GM12864 (cell line): Measurements from ENCODE around the gene ZNF805.

ENCODE experiments used
- DNase-seq: peaks from one replicate; pipeline ENCODE4 v3.0.0-alpha.2; 2011; ENCODE audit warnings: low read depth
- H3K4me3 ChIP-seq: 2 replicates; pipeline ENCODE4 v1.5.1; 2011; ENCODE audit warnings: mild to moderate bottlenecking, low read depth, low read length, control low read depth
- TF ChIP-seq, protein P1 (sequence below): IDR thresholded peaks from 2 replicates; pipeline ENCODE4 v1.5.1; 2011; ENCODE audit warnings: low read depth, mild to moderate bottlenecking, moderate library complexity, low read length, control low read depth, inconsistent platforms; ENCODE audit errors: missing control alignments

The ZNF805 gene

DNA sequence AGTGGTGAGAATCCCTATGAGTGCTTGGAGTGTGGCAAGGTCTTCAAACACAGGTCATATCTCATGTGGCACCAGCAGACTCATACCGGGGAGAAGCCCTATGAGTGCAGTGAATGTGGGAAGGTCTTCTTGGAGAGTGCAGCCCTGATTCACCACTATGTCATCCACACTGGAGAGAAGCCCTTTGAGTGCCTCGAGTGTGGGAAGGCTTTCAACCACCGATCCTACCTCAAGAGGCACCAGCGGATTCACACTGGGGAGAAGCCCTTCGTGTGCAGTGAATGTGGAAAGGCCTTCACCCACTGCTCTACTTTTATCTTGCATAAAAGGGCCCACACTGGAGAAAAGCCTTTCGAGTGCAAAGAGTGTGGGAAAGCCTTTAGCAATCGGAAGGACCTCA is 28.3 kb upstream of the ZNF805 start:
- no peak for DNase-seq
- H3K4me3 ChIP-seq: no peak overlapping the region
- TF ChIP-seq, protein P1, sequence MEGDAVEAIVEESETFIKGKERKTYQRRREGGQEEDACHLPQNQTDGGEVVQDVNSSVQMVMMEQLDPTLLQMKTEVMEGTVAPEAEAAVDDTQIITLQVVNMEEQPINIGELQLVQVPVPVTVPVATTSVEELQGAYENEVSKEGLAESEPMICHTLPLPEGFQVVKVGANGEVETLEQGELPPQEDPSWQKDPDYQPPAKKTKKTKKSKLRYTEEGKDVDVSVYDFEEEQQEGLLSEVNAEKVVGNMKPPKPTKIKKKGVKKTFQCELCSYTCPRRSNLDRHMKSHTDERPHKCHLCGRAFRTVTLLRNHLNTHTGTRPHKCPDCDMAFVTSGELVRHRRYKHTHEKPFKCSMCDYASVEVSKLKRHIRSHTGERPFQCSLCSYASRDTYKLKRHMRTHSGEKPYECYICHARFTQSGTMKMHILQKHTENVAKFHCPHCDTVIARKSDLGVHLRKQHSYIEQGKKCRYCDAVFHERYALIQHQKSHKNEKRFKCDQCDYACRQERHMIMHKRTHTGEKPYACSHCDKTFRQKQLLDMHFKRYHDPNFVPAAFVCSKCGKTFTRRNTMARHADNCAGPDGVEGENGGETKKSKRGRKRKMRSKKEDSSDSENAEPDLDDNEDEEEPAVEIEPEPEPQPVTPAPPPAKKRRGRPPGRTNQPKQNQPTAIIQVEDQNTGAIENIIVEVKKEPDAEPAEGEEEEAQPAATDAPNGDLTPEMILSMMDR: no peak

DNA sequence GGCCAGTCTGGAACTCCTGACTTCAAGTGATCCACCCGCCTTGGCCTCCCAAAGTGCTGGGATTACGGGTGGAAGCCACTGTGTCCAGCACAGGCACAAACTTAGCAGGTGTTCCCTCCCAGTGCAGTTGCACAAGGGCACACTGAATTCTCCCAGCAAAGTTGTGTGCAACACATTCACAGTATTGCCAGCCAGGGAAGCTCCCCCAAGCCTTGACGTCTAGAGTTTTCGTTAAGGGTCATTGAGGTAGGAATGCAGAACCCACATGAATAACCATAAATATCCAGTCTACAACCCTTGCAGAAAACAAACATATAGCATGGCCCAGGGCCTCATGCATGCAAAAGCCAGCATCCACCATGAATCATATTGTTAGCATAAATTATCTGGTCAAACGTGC is 12.9 kb upstream of the ZNF805 start:
- no peak for DNase-seq
- no peak overlapping the region for H3K4me3 ChIP-seq
- TF ChIP-seq, protein P1: no peak

DNA sequence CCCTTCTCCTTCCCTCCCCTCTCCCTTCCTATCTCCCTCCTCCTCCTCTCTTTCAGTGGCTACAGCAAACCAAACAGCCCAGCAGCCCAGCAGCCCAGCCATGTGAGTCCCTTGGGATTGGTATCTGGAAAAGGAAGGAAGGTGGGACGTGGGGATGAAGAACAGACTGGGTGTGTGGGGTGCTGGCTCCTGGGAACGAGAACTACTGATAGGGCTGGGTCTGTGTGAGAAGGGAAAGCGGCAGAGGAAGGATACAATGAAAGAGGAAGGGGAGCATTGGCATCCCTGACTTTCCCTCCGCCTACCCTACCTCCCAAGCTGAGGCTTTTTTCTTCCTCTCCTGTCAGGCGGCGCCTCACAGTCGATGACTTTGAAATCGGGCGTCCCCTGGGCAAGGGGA is 8.7 kb upstream of the ZNF805 start:
- no peak overlapping the region for H3K4me3 ChIP-seq
- no peak for DNase-seq
- TF ChIP-seq, protein P1: no peak

DNA sequence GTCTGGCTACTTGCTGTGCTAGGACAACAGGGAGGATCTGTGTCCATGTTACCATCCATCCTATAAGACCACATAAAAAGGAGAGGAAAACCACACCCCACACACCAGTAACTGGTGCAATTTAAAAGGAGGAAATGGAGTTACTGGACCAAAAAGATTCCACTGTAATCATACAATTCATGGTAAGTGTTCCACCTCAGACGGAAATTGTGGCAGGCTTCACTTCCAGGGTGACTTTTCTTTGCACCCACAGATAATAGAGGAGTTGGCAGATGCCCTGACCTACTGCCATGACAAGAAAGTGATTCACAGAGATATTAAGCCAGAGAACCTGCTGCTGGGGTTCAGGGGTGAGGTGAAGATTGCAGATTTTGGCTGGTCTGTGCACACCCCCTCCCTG is 7.2 kb upstream of the ZNF805 start:
- no peak overlapping the region for H3K4me3 ChIP-seq

DNA sequence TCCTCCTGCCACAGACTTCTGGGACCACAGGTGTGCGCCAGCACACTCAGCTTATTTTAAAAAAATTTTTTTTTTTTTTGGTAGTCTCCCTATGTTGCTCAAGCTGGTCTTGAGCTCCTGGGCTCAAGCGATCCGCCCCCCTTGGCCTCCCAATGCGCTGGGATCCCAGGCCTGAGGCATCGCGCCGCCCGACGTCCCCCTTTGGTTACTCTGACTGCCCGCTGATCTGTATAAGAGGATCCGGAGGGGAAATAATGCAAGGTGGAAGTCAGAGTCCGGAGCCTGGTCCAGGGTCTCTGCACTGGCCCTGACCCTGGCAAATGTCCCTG is 486 bp upstream of the ZNF805 start:
- no peak for DNase-seq
- peak overlapping the region; percentile 61 for H3K4me3 ChIP-seq
- TF ChIP-seq, protein P1: no peak

More for the DNA sequence above, 7.2 kb upstream of the ZNF805 start:
- TF ChIP-seq, protein P1: no peak
- DNase-seq: no peak

DNA sequence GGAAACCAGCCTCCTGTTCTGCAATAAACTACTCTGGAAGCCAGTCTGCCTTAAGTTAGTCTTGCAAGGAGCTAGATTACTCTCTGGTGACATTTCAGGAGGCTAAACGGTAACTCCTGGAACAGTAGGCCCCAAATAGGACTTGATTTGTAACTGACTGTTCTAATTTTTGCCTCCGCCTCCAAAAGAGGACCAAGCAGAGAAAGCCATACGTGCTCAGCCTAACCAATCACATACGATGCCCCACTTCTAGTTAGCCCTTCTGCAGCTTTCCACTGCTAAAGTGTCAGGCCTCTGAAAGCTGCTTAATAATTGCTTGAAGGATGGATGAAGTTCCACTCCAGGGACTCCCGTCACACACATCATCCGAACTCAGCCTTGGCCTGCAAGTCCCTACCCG is 744 bp downstream of the ZNF805 start:
- no peak for DNase-seq
- TF ChIP-seq, protein P1: no peak
- H3K4me3 ChIP-seq: peak overlapping the region; percentile 61

DNA sequence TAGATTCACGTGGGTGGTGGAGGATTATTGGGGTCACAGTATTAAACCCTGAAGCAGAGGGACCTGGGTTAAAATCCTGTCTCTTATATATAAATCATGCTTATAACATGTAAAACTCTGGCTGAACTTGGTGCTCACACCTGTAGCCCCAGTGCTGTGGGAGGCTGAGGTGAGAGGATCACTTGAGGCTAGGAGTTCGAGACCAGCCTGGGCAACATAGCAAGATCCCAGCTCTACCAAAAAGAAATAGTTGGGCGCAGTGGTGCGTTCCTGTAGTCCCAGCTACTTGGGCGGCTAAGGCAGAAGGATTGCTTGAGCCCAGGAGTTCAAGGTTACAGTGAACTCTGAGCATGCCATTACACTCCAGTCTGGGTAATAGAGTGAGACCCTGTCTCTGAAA is 2.4 kb downstream of the ZNF805 start:
- TF ChIP-seq, protein P1: no peak
- no peak overlapping the region for H3K4me3 ChIP-seq
- no peak for DNase-seq
